Prostate gland (tissue), 2 donors: ENCODE results near the gene IRX4. TPM values are rescaled to one million over a fixed set of nuclear protein-coding genes. Genes with fewer than 3 reads are reported as not detected.

Source experiments
- DNase-seq: peaks from one replicate; pipeline ENCODE4 v3.0.0-alpha.2; 2019; ENCODE audit warnings: low spot score
- H3K27ac ChIP-seq, 2 donors: fragments of 200-600 bp; sonication (generic); 2 replicates each; pipeline ENCODE4 v1.5.1; 2017 to 2019
- H3K27me3 ChIP-seq: fragments of 200-600 bp; sonication (generic); replicated peaks from 2 replicates; pipeline ENCODE4 v1.5.1; 2019; ENCODE audit not compliant: insufficient read depth
- H3K36me3 ChIP-seq, 2 donors: fragments of 200-600 bp; sonication (generic); 1 replicate in 1 of 2; 2 replicates in 1 of 2; pipeline versions ENCODE4 v1.5.1 to v1.8.1; 2017 to 2019
- H3K4me1 ChIP-seq: fragments of 200-600 bp; sonication (generic); replicated peaks from 2 replicates; pipeline ENCODE4 v1.5.1; 2019
- H3K4me3 ChIP-seq, 2 donors: fragments of 200-600 bp; sonication (generic); 2 replicates each; pipeline ENCODE4 v1.5.1; 2017 to 2019
- H3K9me3 ChIP-seq: fragments of 200-600 bp; sonication (generic); 2 replicates; pipeline ENCODE4 v1.5.1; 2017
- POLR2A ChIP-seq: fragments of 450-650 bp; IDR thresholded peaks from one replicate; pipeline ENCODE4 v1.6.1; 2016; ENCODE audit warnings: antibody characterized with exemption, mild to moderate bottlenecking
- POLR2AphosphoS5 ChIP-seq: sonication (generic); formaldehyde crosslinking; IDR thresholded peaks from one replicate; pipeline ENCODE4 v1.6.1; 2017; ENCODE audit warnings: antibody characterized with exemption
- WGBS: methylation state at CpG from one replicate; pipeline ENCODE4 v1.1.5; 2018; 5-methylcytosine and 5-hydroxymethylcytosine counted together
- intact Hi-C: fragments of 100-400 bp; cut with DNase I; formaldehyde crosslinking; loops from one replicate; pipeline ENCODE4 v1.14.2; 2022
- total RNA-seq, 2 donors: library from RNA; depleted of rRNA; stranded (reverse); fragments of >200 nt; gene quantifications; one replicate each; pipeline ENCODE4 v1.1.0, GENCODE V29; 2016
- TF ChIP-seq, protein P1 (sequence below), 4 experiments: fragments of 200-600 bp in 2 of 4; fragments of 450-650 bp in 2 of 4; sonication (generic) in 2 of 4; IDR thresholded peaks; 1 replicate in 3 of 4; 2 replicates in 1 of 4; pipeline ENCODE4 v1.5.1; 2016 to 2019; ENCODE audit warnings: antibody characterized with exemption in 4 of 4, mild to moderate bottlenecking in 2 of 4, moderate library complexity in 2 of 4

Gene IRX4
- total RNA-seq, 2 donors from 2014 or later: 1.8 to 30.0 TPM

GRCh38 chr5:1883925-1884677 is 1.4 kb upstream of the IRX4 start:
- Histone ChIP-seq H3K36me3 (no peaks in the 10 kb centered on the region), H3K27ac (peak overlapping the region; percentile 75 to 79), H3K9me3 (no peaks in the 10 kb centered on the region), H3K4me3 (peak overlapping the region; percentile 34 to 40), H3K4me1 (peaks cover 10% of the 10 kb centered on the region), H3K27me3 (peaks cover 21% of the 10 kb centered on the region)
- intact Hi-C loops: no loop called here
- WGBS: 17% methylated on average over 46 of the region's 49 CpGs
- no peak for DNase-seq
- TF ChIP-seq, protein P1, sequence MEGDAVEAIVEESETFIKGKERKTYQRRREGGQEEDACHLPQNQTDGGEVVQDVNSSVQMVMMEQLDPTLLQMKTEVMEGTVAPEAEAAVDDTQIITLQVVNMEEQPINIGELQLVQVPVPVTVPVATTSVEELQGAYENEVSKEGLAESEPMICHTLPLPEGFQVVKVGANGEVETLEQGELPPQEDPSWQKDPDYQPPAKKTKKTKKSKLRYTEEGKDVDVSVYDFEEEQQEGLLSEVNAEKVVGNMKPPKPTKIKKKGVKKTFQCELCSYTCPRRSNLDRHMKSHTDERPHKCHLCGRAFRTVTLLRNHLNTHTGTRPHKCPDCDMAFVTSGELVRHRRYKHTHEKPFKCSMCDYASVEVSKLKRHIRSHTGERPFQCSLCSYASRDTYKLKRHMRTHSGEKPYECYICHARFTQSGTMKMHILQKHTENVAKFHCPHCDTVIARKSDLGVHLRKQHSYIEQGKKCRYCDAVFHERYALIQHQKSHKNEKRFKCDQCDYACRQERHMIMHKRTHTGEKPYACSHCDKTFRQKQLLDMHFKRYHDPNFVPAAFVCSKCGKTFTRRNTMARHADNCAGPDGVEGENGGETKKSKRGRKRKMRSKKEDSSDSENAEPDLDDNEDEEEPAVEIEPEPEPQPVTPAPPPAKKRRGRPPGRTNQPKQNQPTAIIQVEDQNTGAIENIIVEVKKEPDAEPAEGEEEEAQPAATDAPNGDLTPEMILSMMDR (IDR thresholded peaks at IDR 0.05): no peak
- TF ChIP-seq POLR2A (no peak), POLR2AphosphoS5 (no peak)

- H3K4me3 ChIP-seq: peak overlapping the region; percentile 34 to 40
- 1% methylated on average over 67 of the region's 78 CpGs for WGBS
- intact Hi-C loops: no loop called here
- TF ChIP-seq, protein P1 (IDR thresholded peaks at IDR 0.05): peak in 1 of 4 experiments; percentile 33
- TF ChIP-seq POLR2AphosphoS5 (no peak), POLR2A (no peak)
- no peaks in the 10 kb centered on the region for H3K9me3 ChIP-seq
- peak overlapping the region; percentile 75 to 79 for H3K27ac ChIP-seq
- peaks cover 10% of the 10 kb centered on the region for H3K4me1 ChIP-seq
- H3K27me3 ChIP-seq: peaks cover 25% of the 10 kb centered on the region
- no peaks in the 10 kb centered on the region for H3K36me3 ChIP-seq
- no peak for DNase-seq
Measured at GRCh38 chr5:1883120-1883924, 597 bp upstream of the IRX4 start.

- WGBS: 22% methylated on average over 57 of the region's 59 CpGs
- Histone ChIP-seq H3K27me3 (peaks cover 33% of the 10 kb centered on the region), H3K27ac (peak overlapping the region; percentile 75 to 79)
Measured at GRCh38 chr5:1881731-1882336, 891 bp downstream of the IRX4 start.

GRCh38 chr5:1881098-1881572 is 1.6 kb downstream of the IRX4 start:
- peaks cover 10% of the 10 kb centered on the region for H3K4me1 ChIP-seq
- intact Hi-C loops: no loop called here
- TF ChIP-seq, protein P1 (IDR thresholded peaks at IDR 0.05): no peak
- TF ChIP-seq POLR2AphosphoS5 (no peak), POLR2A (no peak)
- no peak overlapping the region for H3K27ac ChIP-seq
- no peaks in the 10 kb centered on the region for H3K36me3 ChIP-seq
- DNase-seq: no peak
- H3K9me3 ChIP-seq: no peaks in the 10 kb centered on the region
- peaks cover 40% of the 10 kb centered on the region for H3K27me3 ChIP-seq
- WGBS: 39% methylated on average over 10 of the region's 10 CpGs
- no peak overlapping the region for H3K4me3 ChIP-seq

More at GRCh38 chr5:1881731-1882336, 891 bp downstream of the IRX4 start:
- Histone ChIP-seq H3K4me3 (peak overlapping the region; percentile 34 to 40), H3K4me1 (peaks cover 10% of the 10 kb centered on the region), H3K36me3 (no peaks in the 10 kb centered on the region), H3K9me3 (no peaks in the 10 kb centered on the region)
- DNase-seq: no peak
- TF ChIP-seq POLR2A (no peak), POLR2AphosphoS5 (no peak)
- TF ChIP-seq, protein P1 (IDR thresholded peaks at IDR 0.05): no peak
- intact Hi-C loops: no loop called here
